SH-SY5Y (cell line): ENCODE data around the gene PAX5.

ENCODE experiments used
- GATA2 ChIP-seq: IDR thresholded peaks from 2 replicates; pipeline ENCODE4 v1.6.1; 2011; ENCODE audit warnings: mild to moderate bottlenecking, low read depth, low read length
- GATA3 ChIP-seq: IDR thresholded peaks from 2 replicates; pipeline ENCODE4 v1.6.1; 2011; ENCODE audit warnings: low read depth, mild to moderate bottlenecking, low read length, moderate library complexity

- TF ChIP-seq GATA3 (no peak), GATA2 (no peak)
Observed at GRCh38 chr9:36861528-36862205, 172.4 kb downstream of the PAX5 start.
